Ovary (tissue), 10 donors: Measurements from ENCODE around the gene WDR37. TPM values are rescaled to one million over a fixed set of nuclear protein-coding genes. Genes with fewer than 3 reads are reported as not detected.
"Not testable (repeated sequence)": the region's sequence is repeated elsewhere in the genome, so short reads cannot be mapped to it uniquely, and the experiment has no call there.

Source experiments
- DNase-seq, 5 donors: peaks; one replicate each; pipeline ENCODE4 v3.0.0-alpha.2; 2019 to 2020
- H3K27ac ChIP-seq, 2 donors: fragments of 200-600 bp; one replicate each; pipeline versions ENCODE4 v1.5.1 to v1.8.0; 2019 to 2022
- H3K27me3 ChIP-seq: fragments of 200-600 bp; one replicate; pipeline ENCODE4 v1.8.0; 2022
- H3K36me3 ChIP-seq: fragments of 200-600 bp; sonication (generic); one replicate; pipeline ENCODE4 v1.5.1; 2019
- H3K4me1 ChIP-seq: one replicate; pipeline ENCODE4 v1.8.1; 2013; ENCODE audit warnings: mild to moderate bottlenecking, moderate library complexity; ENCODE audit not compliant: insufficient read depth
- H3K4me3 ChIP-seq: fragments of 200-600 bp; sonication (generic); one replicate; pipeline ENCODE4 v1.5.1; 2017
- H3K9me3 ChIP-seq, 2 donors: fragments of 200-600 bp in 1 of 2; sonication (generic) in 1 of 2; one replicate each; pipeline versions ENCODE4 v1.5.1 to v1.8.1; 2013 to 2019; ENCODE audit warnings: mild to moderate bottlenecking in 1 of 2, moderate library complexity in 1 of 2
- EP300 ChIP-seq: sonication (generic); formaldehyde crosslinking; IDR thresholded peaks from one replicate; pipeline ENCODE4 v1.6.1; 2017; ENCODE audit warnings: antibody characterized with exemption
- POLR2A ChIP-seq: fragments of 450-650 bp; IDR thresholded peaks from one replicate; pipeline ENCODE4 v1.6.1; 2017; ENCODE audit warnings: antibody characterized with exemption, mild to moderate bottlenecking, moderate library complexity
- WGBS, 3 donors: extraction: QIAGEN DNeasy Blood & Tissue Kit in 1 of 3; methylation state at CpG; one replicate each; pipeline versions ENCODE4 v1.1.5 to v1.1.7; 2013 to 2017; 5-methylcytosine and 5-hydroxymethylcytosine counted together
- intact Hi-C, 4 donors: fragments of 100-400 bp; cut with DNase I; formaldehyde crosslinking; loops; one replicate each; pipeline versions ENCODE4 v1.11.0 to v1.15.1; 2022 to 2023
- long read RNA-seq, 3 donors: library from polyadenylated mRNA in 2 of 3; unstranded in 2 of 3; transcript quantifications; one replicate each; pipeline ENCODE4 v2.0.0 and lab custom pipeline, GENCODE V29; 2021 to 2026
- polyA plus RNA-seq, 2 donors: library from polyadenylated mRNA; stranded (reverse); fragments of 200-250 nt in 1 of 2; fragments of 350-450 nt in 1 of 2; fragmentation: Illumina TruSeq in 1 of 2; extraction: RNeasy Lipid Tissue Mini Kit (QIAGEN cat#74804) in 1 of 2; gene quantifications; one replicate each; pipeline ENCODE4 v1.2.3, GENCODE V29; 2013 to 2014
- total RNA-seq, 7 donors: library from RNA; depleted of rRNA in 2 of 7; stranded (reverse); fragments of >200 nt in 2 of 7; fragmentation: NEBNext Ultra II Directional in 3 of 7; extraction: Animal tissue kit (Norgen Biotek cat#: 25700) in 3 of 7; gene quantifications; one replicate each; pipeline versions ENCODE4 v1.1.0 to v1.2.4, GENCODE V29; 2016 to 2023
- TF ChIP-seq, protein P1 (sequence below), 3 donors: fragments of 450-650 bp in 2 of 3; fragments of 200-600 bp in 1 of 3; IDR thresholded peaks; one replicate each; pipeline versions ENCODE4 v1.5.1 to v1.8.0; 2016 to 2022; ENCODE audit warnings: antibody characterized with exemption in 3 of 3, mild to moderate bottlenecking in 1 of 3
- donor health status: DM: no; HTN: no; CAD: no; lungs with moderate emphysema.
- donor health status: DM: no; HTN: no; CAD: no.
- donor health status: Bipolar disorder and iron deficiency.
- donor health status: DM: yes; HTN: yes; CAD: no.
- donor health status: DM: no; HTN: no; CAD: no.
- donor health status: DM: yes; HTN: yes; CAD: no.

WDR37 gene, protein sequence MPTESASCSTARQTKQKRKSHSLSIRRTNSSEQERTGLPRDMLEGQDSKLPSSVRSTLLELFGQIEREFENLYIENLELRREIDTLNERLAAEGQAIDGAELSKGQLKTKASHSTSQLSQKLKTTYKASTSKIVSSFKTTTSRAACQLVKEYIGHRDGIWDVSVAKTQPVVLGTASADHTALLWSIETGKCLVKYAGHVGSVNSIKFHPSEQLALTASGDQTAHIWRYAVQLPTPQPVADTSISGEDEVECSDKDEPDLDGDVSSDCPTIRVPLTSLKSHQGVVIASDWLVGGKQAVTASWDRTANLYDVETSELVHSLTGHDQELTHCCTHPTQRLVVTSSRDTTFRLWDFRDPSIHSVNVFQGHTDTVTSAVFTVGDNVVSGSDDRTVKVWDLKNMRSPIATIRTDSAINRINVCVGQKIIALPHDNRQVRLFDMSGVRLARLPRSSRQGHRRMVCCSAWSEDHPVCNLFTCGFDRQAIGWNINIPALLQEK
- total RNA-seq = 10 to 100 TPM in 5 of 7 donors, 1 to 10 TPM in 2; 7.6 to 20.0 (median 15.6) TPM
- 10 to 100 TPM in 1 of 2 donors, 1 to 10 TPM in 1; 6.6 to 12.8 TPM for polyA plus RNA-seq
- long read RNA-seq, donor 1, partial matches to known transcripts = 3 of 14 reads
- long read RNA-seq, donor 1, other reads (novel, unspliced or antisense) = 11 of 14 reads
- long read RNA-seq, donor 2 = 0 reads
- long read RNA-seq, donor 3, full-length matches to known transcripts = 7 of 47 reads
- long read RNA-seq, donor 3, partial matches to known transcripts = 12 of 47 reads
- long read RNA-seq, donor 3, other reads (novel, unspliced or antisense) = 28 of 47 reads

GRCh38 chr10:1056326-1057105 is at the start of gene WDR37:
Gene WDR37 (plus strand): TSS chr10:1056385. CDS start chr10:1072156, 15,771 bp downstream.
- peak; percentile 66 for TF ChIP-seq POLR2A
- TF ChIP-seq, protein P1, sequence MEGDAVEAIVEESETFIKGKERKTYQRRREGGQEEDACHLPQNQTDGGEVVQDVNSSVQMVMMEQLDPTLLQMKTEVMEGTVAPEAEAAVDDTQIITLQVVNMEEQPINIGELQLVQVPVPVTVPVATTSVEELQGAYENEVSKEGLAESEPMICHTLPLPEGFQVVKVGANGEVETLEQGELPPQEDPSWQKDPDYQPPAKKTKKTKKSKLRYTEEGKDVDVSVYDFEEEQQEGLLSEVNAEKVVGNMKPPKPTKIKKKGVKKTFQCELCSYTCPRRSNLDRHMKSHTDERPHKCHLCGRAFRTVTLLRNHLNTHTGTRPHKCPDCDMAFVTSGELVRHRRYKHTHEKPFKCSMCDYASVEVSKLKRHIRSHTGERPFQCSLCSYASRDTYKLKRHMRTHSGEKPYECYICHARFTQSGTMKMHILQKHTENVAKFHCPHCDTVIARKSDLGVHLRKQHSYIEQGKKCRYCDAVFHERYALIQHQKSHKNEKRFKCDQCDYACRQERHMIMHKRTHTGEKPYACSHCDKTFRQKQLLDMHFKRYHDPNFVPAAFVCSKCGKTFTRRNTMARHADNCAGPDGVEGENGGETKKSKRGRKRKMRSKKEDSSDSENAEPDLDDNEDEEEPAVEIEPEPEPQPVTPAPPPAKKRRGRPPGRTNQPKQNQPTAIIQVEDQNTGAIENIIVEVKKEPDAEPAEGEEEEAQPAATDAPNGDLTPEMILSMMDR (IDR thresholded peaks at IDR 0.05) = no peak
- Histone ChIP-seq H3K9me3 (no peaks in the 10 kb centered on the region), H3K27me3 (no peaks in the 10 kb centered on the region), H3K4me3 (peak within 1 kb of the TSS; percentile 69), H3K27ac (peak within 1 kb of the TSS; percentile 92 to 93), H3K36me3 (no peaks in the 10 kb centered on the region), H3K4me1 (peaks cover 9% of the 10 kb centered on the region)
- intact Hi-C loops = loop anchor here in 2 of 4 donors (10.0 kb wide), 2 partner anchors 122 to 372 kb away; partner anchors contain the start of genes DIP2C (in 1 of the 2) and LARP4B (in 1 of the 2)
- peak; percentile 83 to 93 (median 89) for DNase-seq
- WGBS, 3 donors = 0 to 1% (median 0%) methylated on average over 49 to 86 of the region's 87 CpGs

DNA sequence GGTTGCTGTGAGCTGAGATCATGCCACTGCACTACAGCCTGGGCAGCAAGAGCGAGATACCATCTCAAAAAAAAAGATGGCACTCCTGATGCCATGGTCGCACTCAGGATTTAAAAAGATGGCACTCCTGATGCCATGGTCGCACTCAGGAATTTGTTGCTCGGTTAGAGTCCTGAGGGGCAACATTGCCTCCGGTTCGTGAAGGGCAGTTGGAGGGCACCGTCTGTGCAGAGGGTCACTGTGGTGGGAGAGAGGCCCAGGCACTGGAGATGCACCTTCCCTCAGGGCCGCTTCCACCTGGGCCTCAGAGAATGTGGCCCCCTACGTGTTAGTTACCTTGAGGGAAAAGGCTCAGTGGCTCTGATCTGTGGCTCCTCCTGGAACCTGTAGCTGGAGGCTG is 49.6 kb upstream of the WDR37 start:
- TF ChIP-seq, protein P1 (IDR thresholded peaks at IDR 0.05) = no peak
- TF ChIP-seq POLR2A = no peak
- TF ChIP-seq EP300 = no peak
- H3K36me3 ChIP-seq = peaks cover 5% of the 10 kb centered on the region
- peaks cover 0 to 6% of the 10 kb centered on the region in 2 donors for H3K9me3 ChIP-seq
- no peak for DNase-seq
- no peak overlapping the region for H3K4me3 ChIP-seq
- no peaks in the 10 kb centered on the region for H3K27me3 ChIP-seq
- no peak overlapping the region for H3K27ac ChIP-seq
- 95 to 97% (median 96%) methylated on average over 9 of the region's 9 CpGs for WGBS, 3 donors
- H3K4me1 ChIP-seq = no peaks in the 10 kb centered on the region
- intact Hi-C loops = no loop called here

- Histone ChIP-seq H3K9me3 (peaks cover 0 to 6% of the 10 kb centered on the region in 2 donors), H3K4me1 (no peaks in the 10 kb centered on the region), H3K27me3 (no peaks in the 10 kb centered on the region), H3K4me3 (no peak overlapping the region), H3K36me3 (peaks cover 1% of the 10 kb centered on the region), H3K27ac (no peak overlapping the region)
- intact Hi-C loops = no loop called here
- WGBS, 3 donors = 85 to 91% (median 91%) methylated on average over 10 of the region's 10 CpGs
- no peak for TF ChIP-seq EP300
- DNase-seq = no peak
These were observed 48.6 kb upstream of the WDR37 start for GRCh38 chr10:1007583-1007982.

DNA sequence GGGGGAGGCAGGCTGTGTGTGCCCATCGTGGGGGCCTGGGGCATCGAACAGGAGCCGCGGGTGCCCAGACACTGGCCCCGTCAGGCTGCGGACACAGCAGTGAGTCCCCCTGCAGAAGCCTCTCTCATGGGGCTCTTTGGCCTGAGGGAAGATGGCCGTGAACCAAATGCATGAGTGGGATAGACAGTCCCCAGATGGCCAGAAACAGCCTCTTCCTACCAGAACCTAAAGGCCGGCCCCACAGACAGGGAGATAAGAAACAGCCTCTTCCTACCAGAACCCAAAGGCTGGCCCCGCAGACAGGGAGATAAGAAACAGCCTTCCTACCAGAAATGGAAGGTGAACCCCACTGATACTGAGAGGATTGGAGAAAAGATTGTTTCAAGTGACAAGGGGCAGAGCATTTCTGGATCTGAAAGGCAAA is 47.1 kb upstream of the WDR37 start:
- no peak overlapping the region for H3K4me3 ChIP-seq
- no peak overlapping the region for H3K27ac ChIP-seq
- intact Hi-C loops = no loop called here
- no peaks in the 10 kb centered on the region for H3K9me3 ChIP-seq
- H3K27me3 ChIP-seq = no peaks in the 10 kb centered on the region
- WGBS, 3 donors = 90 to 97% (median 94%) methylated on average over 9 of the region's 9 CpGs
- H3K4me1 ChIP-seq = no peaks in the 10 kb centered on the region
- DNase-seq = no peak
- TF ChIP-seq POLR2A (no peak), EP300 (no peak)
- TF ChIP-seq, protein P1 (IDR thresholded peaks at IDR 0.05) = no peak
- no peaks in the 10 kb centered on the region for H3K36me3 ChIP-seq

GRCh38 chr10:1009947-1010346 is 46.2 kb upstream of the WDR37 start:
- H3K27me3 ChIP-seq, DNase-seq, H3K27ac ChIP-seq, H3K9me3 ChIP-seq, H3K4me1 ChIP-seq, H3K36me3 ChIP-seq, H3K4me3 ChIP-seq, intact Hi-C loops: not testable (repeated sequence)
- 65 to 67% (median 67%) methylated on average over 7 to 8 of the region's 8 CpGs for WGBS, 3 donors
